HFF-Myc (cell line): ENCODE measurements around the gene ABCF3.

Experiments
- DNase-seq: peaks from one replicate; pipeline ENCODE4 v3.0.0-alpha.2; 2011; ENCODE audit warnings: low read depth; ENCODE audit errors: extremely low read depth
- H3K4me3 ChIP-seq: replicated peaks from 2 replicates; pipeline ENCODE4 v1.5.1; 2011; ENCODE audit warnings: low read depth, mild to moderate bottlenecking, control low read depth, low read length
- TF ChIP-seq, protein P1 (sequence below): IDR thresholded peaks from 2 replicates; pipeline ENCODE4 v1.5.1; 2012; ENCODE audit warnings: mild to moderate bottlenecking, low read depth, low read length, control low read depth; ENCODE audit errors: missing control alignments

Gene ABCF3, protein sequence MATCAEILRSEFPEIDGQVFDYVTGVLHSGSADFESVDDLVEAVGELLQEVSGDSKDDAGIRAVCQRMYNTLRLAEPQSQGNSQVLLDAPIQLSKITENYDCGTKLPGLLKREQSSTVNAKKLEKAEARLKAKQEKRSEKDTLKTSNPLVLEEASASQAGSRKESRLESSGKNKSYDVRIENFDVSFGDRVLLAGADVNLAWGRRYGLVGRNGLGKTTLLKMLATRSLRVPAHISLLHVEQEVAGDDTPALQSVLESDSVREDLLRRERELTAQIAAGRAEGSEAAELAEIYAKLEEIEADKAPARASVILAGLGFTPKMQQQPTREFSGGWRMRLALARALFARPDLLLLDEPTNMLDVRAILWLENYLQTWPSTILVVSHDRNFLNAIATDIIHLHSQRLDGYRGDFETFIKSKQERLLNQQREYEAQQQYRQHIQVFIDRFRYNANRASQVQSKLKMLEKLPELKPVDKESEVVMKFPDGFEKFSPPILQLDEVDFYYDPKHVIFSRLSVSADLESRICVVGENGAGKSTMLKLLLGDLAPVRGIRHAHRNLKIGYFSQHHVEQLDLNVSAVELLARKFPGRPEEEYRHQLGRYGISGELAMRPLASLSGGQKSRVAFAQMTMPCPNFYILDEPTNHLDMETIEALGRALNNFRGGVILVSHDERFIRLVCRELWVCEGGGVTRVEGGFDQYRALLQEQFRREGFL

DNA sequence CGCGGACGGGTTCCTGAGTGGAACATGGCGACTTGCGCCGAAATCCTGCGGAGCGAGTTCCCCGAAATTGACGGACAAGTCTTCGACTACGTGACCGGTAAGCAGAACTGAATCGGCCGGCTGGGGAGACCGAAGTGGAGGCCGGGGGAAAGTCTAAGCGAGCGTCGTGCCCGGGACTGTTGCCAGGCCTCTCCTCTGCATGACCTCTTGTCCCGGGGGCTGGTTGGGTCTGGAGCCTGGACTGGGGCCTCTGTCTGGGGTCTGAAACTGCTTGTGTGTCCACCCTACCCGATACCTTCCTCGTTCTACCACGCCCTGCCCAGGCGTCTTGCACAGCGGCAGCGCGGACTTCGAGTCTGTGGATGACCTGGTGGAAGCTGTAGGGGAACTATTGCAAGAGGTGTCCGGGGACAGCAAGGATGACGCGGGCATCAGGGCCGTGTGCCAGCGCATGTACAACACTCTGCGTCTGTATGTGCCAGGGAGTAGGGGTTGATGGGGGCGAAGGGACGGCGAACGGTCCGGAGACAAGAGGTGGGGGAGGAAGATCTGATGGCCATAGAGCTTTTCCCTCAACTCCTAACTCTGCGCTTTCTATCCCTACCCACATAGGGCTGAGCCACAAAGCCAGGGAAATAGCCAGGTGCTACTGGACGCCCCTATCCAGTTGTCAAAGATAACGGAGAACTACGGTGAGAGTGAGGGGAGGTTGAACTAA lies at the start of gene ABCF3:
TSS of gene ABCF3 (plus strand) at position 16 of the 718 bp plus-strand sequence. CDS start at position 25, 9 bp downstream.
- no peak for DNase-seq
- TF ChIP-seq, protein P1, sequence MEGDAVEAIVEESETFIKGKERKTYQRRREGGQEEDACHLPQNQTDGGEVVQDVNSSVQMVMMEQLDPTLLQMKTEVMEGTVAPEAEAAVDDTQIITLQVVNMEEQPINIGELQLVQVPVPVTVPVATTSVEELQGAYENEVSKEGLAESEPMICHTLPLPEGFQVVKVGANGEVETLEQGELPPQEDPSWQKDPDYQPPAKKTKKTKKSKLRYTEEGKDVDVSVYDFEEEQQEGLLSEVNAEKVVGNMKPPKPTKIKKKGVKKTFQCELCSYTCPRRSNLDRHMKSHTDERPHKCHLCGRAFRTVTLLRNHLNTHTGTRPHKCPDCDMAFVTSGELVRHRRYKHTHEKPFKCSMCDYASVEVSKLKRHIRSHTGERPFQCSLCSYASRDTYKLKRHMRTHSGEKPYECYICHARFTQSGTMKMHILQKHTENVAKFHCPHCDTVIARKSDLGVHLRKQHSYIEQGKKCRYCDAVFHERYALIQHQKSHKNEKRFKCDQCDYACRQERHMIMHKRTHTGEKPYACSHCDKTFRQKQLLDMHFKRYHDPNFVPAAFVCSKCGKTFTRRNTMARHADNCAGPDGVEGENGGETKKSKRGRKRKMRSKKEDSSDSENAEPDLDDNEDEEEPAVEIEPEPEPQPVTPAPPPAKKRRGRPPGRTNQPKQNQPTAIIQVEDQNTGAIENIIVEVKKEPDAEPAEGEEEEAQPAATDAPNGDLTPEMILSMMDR: no peak
- H3K4me3 ChIP-seq: peak within 1 kb of the TSS; percentile 97

- H3K4me3 ChIP-seq: no peak overlapping the region
- no peak for DNase-seq
- TF ChIP-seq, protein P1: no peak
Observed at GRCh38 chr3:184140436-184140835, 45.6 kb upstream of the ABCF3 start.

- TF ChIP-seq, protein P1: no peak
- no peak for DNase-seq
- H3K4me3 ChIP-seq: no peak overlapping the region
Observed at GRCh38 chr3:184142199-184142598, 43.8 kb upstream of the ABCF3 start.

GRCh38 chr3:184143327-184143726 lies 42.7 kb upstream of the ABCF3 start:
- TF ChIP-seq, protein P1: no peak
- H3K4me3 ChIP-seq: no peak overlapping the region
- no peak for DNase-seq

DNA sequence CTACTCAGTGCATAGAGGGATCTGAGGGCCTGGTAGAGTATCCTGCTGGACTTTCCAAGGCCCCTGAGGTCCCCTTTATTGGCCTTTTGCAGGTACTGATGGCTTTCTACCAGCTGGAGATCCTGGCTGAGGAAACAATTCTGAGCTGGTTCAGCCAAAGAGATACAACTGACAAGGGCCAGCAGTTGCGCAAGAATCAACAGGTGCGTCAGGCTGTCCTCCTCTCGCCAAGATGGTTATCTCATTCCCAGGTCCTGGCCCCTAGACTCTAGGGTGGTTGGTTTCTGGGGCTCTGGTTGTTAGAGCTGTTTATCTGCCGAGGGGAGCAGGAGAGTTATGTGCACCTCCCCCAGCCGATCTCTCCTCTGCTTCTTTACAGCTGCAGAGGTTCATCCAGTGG lies 41.5 kb upstream of the ABCF3 start:
- no peak overlapping the region for H3K4me3 ChIP-seq
- TF ChIP-seq, protein P1: no peak
- DNase-seq: no peak

DNA sequence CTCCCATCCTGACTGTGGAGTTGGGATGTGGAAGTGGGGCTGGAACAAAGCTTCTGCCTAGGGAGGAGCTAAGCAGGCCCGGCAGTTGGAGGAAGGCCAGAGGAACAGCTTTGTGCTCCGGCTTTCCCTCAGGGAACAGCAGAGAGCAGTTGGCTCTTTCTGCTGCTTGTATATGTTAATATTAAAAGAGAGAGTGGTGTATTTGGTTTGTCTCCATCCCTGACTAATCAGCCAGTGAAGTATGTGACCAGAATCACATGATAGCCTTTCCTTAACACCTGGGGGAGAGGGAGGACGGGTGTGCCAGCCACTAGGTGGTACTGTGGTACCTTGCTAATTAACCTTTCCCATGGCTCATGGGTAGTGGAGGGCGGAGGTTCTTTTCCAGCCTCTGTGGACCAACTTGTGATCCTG lies 40.9 kb upstream of the ABCF3 start:
- DNase-seq: no peak
- TF ChIP-seq, protein P1: peak; percentile 32
- H3K4me3 ChIP-seq: no peak overlapping the region
